Endodermal cell (in vitro differentiated cells): ENCODE measurements around the gene FNDC8. TPM values are rescaled to one million over a fixed set of nuclear protein-coding genes. Genes with fewer than 3 reads are reported as not detected.
"Not testable (repeated sequence)": the region's sequence is repeated elsewhere in the genome, so short reads cannot be mapped to it uniquely, and the experiment has no call there.

Experiments used
- DNase-seq: peaks from one replicate; pipeline ENCODE4 v3.0.0-alpha.2; 2017
- H3K27ac ChIP-seq: 2 replicates; pipeline ENCODE4 v1.5.1; 2013; ENCODE audit warnings: mild to moderate bottlenecking, low read depth, low read length, moderate library complexity
- H3K27me3 ChIP-seq: 2 replicates; pipeline ENCODE4 v1.6.1; 2013; ENCODE audit warnings: mild to moderate bottlenecking, low read length, moderate library complexity; ENCODE audit not compliant: insufficient read depth, control insufficient read depth, poor library complexity, severe bottlenecking
- H3K36me3 ChIP-seq: 2 replicates; pipeline ENCODE4 v1.7.0; 2013; ENCODE audit warnings: mild to moderate bottlenecking, low read length, moderate library complexity; ENCODE audit not compliant: control insufficient read depth, insufficient read depth
- H3K4me1 ChIP-seq: one replicate; pipeline ENCODE4 v1.7.0; 2013; ENCODE audit warnings: low read length; ENCODE audit not compliant: control insufficient read depth, insufficient read depth
- H3K4me3 ChIP-seq: 2 replicates; pipeline ENCODE4 v1.5.1; 2013; ENCODE audit warnings: mild to moderate bottlenecking, low read length, moderate library complexity
- H3K9ac ChIP-seq: 2 replicates; pipeline ENCODE4 v1.6.1; 2013; ENCODE audit warnings: mild to moderate bottlenecking, low read length, moderate library complexity; ENCODE audit not compliant: poor library complexity, severe bottlenecking; ENCODE audit errors: extremely low read depth
- H3K9me3 ChIP-seq: 2 replicates; pipeline ENCODE4 v1.6.1; 2013; ENCODE audit warnings: mild to moderate bottlenecking, low read length, moderate library complexity; ENCODE audit not compliant: control insufficient read depth
- H3K27ac Mint-ChIP-seq: 2 replicates; pipeline ENCODE4 v1.8.0; 2020; ENCODE audit warnings: mixed read lengths
- H3K27me3 Mint-ChIP-seq: 2 replicates; pipeline ENCODE4 v1.8.0; 2021; ENCODE audit warnings: mild to moderate bottlenecking, mixed read lengths; ENCODE audit not compliant: insufficient read depth
- H3K36me3 Mint-ChIP-seq: 2 replicates; pipeline ENCODE4 v1.8.0; 2020; ENCODE audit warnings: low read depth, mixed read lengths
- H3K4me1 Mint-ChIP-seq: 2 replicates; pipeline ENCODE4 v1.8.0; 2020; ENCODE audit warnings: mixed read lengths
- H3K4me3 Mint-ChIP-seq: 2 replicates; pipeline ENCODE4 v1.8.0; 2020; ENCODE audit warnings: mild to moderate bottlenecking, moderate library complexity, mixed read lengths
- H3K9me3 Mint-ChIP-seq: 2 replicates; pipeline ENCODE4 v1.8.0; 2020; ENCODE audit warnings: mild to moderate bottlenecking, mixed read lengths
- WGBS, 2 experiments: methylation state at CpG; one replicate each; pipeline versions ENCODE4 v1.1.5 to v1.1.7; 2013; ENCODE audit warnings: missing lambda C conversion rate in 2 of 2, mixed read lengths in 1 of 2; ENCODE audit not compliant: insufficient coverage in 1 of 2, insufficient read length in 1 of 2; 5-methylcytosine and 5-hydroxymethylcytosine counted together
- total RNA-seq, 2 donors: library from RNA; stranded (reverse); fragmentation: NEBNext Ultra II Directional in 1 of 2; extraction: Animal tissue kit (Norgen Biotek cat#: 25700) in 1 of 2; gene quantifications; 2 replicates in 1 of 2; 3 replicates in 1 of 2; pipeline ENCODE4 v1.2.1, GENCODE V29; 2021
- TF ChIP-seq, protein P1 (sequence below): fragments of 200-600 bp; sonication (generic); conservative IDR thresholded peaks from 2 replicates; pipeline ENCODE4 v1.5.0; 2021; ENCODE audit warnings: antibody characterized with exemption, mild to moderate bottlenecking

The FNDC8 gene
- total RNA-seq, 2 donors from 2014 or later, result not detected

DNA sequence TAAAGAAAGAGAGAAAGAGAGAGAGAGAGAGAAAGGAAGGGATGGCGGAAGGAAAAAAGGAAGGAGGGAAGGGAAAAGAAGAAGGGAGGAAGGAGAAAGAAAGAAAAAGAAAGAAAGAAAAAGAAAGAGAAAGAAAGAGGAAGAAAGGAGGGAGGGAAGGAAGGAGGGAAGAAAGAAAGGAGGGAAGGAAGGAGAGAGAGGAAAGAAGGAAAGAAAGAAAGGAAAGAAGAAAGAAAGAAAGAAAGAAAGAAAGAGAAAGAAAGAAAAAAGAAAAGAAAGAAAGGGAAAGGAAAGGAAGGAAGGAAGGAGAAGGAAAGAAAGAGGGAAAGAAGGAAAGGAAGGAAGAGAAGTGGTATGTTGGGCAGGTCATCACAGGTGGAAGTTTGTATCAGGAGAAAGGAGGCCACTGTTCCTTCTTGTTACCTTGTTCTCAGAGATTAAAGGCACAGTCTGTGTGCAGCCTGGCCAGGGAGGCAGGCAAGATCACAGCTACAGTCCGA, 53.5 kb downstream of the FNDC8 start:
- no peak overlapping the region for H3K9ac ChIP-seq
- DNase-seq, result no peak
- H3K27me3 Mint-ChIP-seq, result peaks cover 7% of the 10 kb centered on the region
- no peaks in the 10 kb centered on the region for H3K36me3 ChIP-seq
- H3K4me3 Mint-ChIP-seq, result no peak overlapping the region
- no peak overlapping the region for H3K4me3 ChIP-seq
- TF ChIP-seq, protein P1, sequence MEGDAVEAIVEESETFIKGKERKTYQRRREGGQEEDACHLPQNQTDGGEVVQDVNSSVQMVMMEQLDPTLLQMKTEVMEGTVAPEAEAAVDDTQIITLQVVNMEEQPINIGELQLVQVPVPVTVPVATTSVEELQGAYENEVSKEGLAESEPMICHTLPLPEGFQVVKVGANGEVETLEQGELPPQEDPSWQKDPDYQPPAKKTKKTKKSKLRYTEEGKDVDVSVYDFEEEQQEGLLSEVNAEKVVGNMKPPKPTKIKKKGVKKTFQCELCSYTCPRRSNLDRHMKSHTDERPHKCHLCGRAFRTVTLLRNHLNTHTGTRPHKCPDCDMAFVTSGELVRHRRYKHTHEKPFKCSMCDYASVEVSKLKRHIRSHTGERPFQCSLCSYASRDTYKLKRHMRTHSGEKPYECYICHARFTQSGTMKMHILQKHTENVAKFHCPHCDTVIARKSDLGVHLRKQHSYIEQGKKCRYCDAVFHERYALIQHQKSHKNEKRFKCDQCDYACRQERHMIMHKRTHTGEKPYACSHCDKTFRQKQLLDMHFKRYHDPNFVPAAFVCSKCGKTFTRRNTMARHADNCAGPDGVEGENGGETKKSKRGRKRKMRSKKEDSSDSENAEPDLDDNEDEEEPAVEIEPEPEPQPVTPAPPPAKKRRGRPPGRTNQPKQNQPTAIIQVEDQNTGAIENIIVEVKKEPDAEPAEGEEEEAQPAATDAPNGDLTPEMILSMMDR, result no peak
- H3K9me3 Mint-ChIP-seq, result no peaks in the 10 kb centered on the region
- no peaks in the 10 kb centered on the region for H3K36me3 Mint-ChIP-seq
- no peak overlapping the region for H3K27ac ChIP-seq
- no peaks in the 10 kb centered on the region for H3K4me1 ChIP-seq
- H3K9me3 ChIP-seq, result no peaks in the 10 kb centered on the region
- H3K27me3 ChIP-seq, result no peaks in the 10 kb centered on the region
- H3K4me1 Mint-ChIP-seq, result no peaks in the 10 kb centered on the region
- H3K27ac Mint-ChIP-seq, result no peak overlapping the region
- 90 to 93% methylated on average over 2 of the region's 2 CpGs for whole genome bisulfite sequencing, 2 experiments

DNA sequence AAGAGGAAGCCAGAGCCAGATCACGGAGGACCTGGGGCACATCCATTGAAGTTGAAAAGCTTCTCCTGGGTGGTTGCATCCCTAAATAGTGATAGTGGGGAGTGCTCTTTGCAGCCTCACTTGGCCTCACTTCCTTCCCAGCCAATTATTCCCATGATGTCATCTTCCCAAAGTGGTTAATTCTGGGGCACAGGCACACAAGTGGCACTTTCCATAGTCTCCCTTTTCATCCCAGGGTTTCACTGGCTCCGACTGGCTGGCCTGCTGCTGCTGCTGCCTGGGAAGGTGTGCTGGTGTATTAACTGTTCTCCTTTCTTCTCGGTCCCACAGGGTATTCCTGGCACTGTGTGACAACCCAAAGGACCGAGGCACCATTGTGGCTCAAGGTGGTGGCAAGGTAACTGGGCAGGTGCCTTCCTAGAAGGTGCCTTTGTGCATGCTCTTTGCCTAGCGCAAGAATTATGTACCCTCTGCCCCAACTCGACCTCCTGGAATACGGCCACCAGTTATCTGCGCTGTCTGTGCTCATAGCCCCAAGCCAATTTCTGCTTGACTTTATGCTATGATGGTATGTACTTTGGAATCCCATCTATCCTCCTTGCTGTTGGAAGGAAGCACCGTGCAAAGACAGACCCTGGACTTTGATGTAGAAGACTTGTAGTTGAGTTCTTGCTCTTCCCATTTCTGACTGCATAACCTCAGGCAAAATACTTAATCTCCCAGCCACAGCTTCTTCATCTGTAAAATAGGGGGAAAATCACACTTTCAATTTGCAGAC, 54.4 kb downstream of the FNDC8 start:
- Mint-ChIP-seq H3K9me3 (no peaks in the 10 kb centered on the region), H3K27ac (no peak overlapping the region), H3K4me3 (no peak overlapping the region), H3K4me1 (no peaks in the 10 kb centered on the region), H3K36me3 (no peaks in the 10 kb centered on the region), H3K27me3 (peaks cover 7% of the 10 kb centered on the region)
- Histone ChIP-seq H3K9ac (no peak overlapping the region), H3K27ac (no peak overlapping the region), H3K9me3 (no peaks in the 10 kb centered on the region), H3K4me1 (no peaks in the 10 kb centered on the region), H3K36me3 (no peaks in the 10 kb centered on the region), H3K4me3 (no peak overlapping the region), H3K27me3 (no peaks in the 10 kb centered on the region)
- DNase-seq, result no peak
- TF ChIP-seq, protein P1, result no peak
- 89 to 95% methylated on average over 7 to 9 of the region's 9 CpGs for WGBS, 2 experiments

DNA sequence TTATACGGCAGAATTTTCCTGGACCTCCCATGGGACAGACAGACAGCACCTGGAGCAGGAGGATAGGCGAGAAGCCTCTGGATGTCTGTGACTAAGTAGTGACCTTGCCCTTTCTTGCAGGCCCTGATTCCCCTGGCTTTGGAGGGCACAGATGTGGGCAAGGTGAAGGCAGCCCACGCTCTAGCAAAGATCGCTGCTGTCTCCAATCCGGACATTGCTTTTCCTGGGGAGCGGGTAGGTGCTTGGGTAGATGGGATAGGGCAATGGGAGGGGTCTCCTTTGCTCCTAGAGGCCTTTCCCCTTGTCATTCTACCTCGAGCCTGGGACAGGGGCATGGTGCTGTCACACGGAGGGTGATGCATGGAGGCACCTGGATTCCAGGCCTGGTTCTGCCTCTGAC, 55.5 kb downstream of the FNDC8 start:
- Histone ChIP-seq H3K27ac (no peak overlapping the region), H3K4me1 (no peaks in the 10 kb centered on the region), H3K36me3 (no peaks in the 10 kb centered on the region), H3K9me3 (no peaks in the 10 kb centered on the region), H3K27me3 (no peaks in the 10 kb centered on the region), H3K9ac (no peak overlapping the region), H3K4me3 (no peak overlapping the region)
- Mint-ChIP-seq H3K27ac (no peak overlapping the region), H3K27me3 (peaks cover 7% of the 10 kb centered on the region), H3K4me3 (no peak overlapping the region), H3K36me3 (no peaks in the 10 kb centered on the region), H3K4me1 (no peaks in the 10 kb centered on the region), H3K9me3 (no peaks in the 10 kb centered on the region)
- DNase-seq, result no peak
- WGBS, 2 experiments, result 87 to 92% methylated on average over 2 to 8 of the region's 8 CpGs
- TF ChIP-seq, protein P1, result no peak

DNA sequence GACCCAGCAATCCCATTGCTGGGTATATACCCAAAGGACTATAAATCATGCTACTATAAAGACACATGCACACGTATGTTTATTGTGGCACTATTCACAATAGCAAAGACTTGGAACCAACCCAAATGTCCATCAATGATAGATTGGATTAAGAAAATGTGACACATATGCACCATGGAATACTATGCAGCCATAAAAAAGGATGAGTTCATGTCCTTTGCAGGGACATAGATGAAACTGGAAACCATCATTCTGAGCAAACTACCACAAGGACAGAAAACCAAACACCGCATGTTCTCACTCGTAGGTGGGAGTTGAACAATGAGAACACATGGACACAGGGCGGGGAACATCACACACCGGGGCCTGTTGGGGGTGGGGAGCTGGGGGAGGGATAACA, 58.0 kb downstream of the FNDC8 start:
- H3K36me3 Mint-ChIP-seq, H3K27me3 Mint-ChIP-seq, H3K4me1 Mint-ChIP-seq, H3K9me3 Mint-ChIP-seq, H3K9ac ChIP-seq, H3K27ac ChIP-seq, DNase-seq, H3K4me3 ChIP-seq, H3K27ac Mint-ChIP-seq, H3K27me3 ChIP-seq, H3K9me3 ChIP-seq, H3K36me3 ChIP-seq, H3K4me1 ChIP-seq, H3K4me3 Mint-ChIP-seq: not testable (repeated sequence)
- WGBS, 2 experiments, result 93 to 100% methylated on average over 1 to 4 of the region's 5 CpGs
